ENCODE results near the gene PSMB7. TPM values are rescaled to one million over a fixed set of nuclear protein-coding genes. Genes with fewer than 3 reads are reported as not detected.

PSMB7 gene
- total and polyA plus RNA-seq, 2 of the 4 experiments (the other 2 are of a cell fraction): 340 to 430 TPM

DNA sequence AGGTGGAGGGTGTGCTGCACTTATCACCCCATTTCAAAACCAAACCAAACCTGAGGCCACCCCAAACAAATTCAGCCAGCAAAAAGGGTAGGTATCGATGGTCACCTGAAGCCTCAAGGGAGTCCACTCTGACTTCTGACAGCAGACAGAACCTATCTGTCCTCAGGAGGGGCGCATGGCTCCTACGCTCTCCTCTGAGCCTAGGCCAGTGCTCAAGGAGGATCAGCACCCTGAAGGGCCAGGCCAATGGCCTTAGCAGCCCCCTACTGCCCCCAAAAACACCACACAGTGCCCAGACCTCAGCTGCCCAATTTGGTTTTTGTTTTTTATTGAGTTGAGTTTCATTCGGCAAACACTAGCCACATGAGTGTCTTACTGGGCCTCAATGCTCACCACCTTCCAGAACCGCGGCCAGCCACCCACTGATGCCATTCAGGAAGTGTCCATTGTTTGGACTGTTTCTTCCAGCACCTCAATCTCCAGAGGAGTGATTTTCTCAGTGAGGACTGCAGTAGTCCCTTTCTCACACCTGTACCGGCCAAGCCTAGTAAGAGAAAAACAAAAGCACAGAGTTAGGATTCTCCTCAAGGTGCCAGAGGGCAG lies 62.0 kb downstream of the PSMB7 start:
- Histone ChIP-seq H2AFZ (replicated peaks; ENCODE audit: low read length, poor library complexity) (no peak overlapping the region), H3K4me2 (ENCODE audit: low read depth, low read length) (no peak overlapping the region), H3K4me1 (ENCODE audit: control insufficient read depth, insufficient read depth, low read length) (peaks cover 12% of the 10 kb centered on the region), H3K27ac (ENCODE audit: insufficient read depth, low read length) (0 out of 2 replicates have a peak overlapping the region, but pooled peaks have one; percentile 17), H4K91ac (ENCODE audit: insufficient read depth, low read depth, low read length) (no peak overlapping the region), H2AK5ac (ENCODE audit: low read depth, low read length) (no peak overlapping the region), H2BK15ac (ENCODE audit: low read depth, low read length) (no peak overlapping the region), H3K27me3 (ENCODE audit: control insufficient read depth, insufficient read depth, low read length) (no peaks in the 10 kb centered on the region), H3K9ac (ENCODE audit: low read depth, low read length) (no peak overlapping the region), H3K9me3 (ENCODE audit: control insufficient read depth, insufficient read depth, low read length) (no peaks in the 10 kb centered on the region), H3K18ac (ENCODE audit: low read depth, low read length) (no peak overlapping the region), H3K23ac (ENCODE audit: low read depth, low read length) (peak overlapping the region; percentile 17; the same call in 1 of the 2 replicates), H3K4ac (ENCODE audit: low read depth, low read length) (no peak overlapping the region; the same call in 1 of the 2 replicates), H4K5ac (ENCODE audit: low read depth, low read length) (no peak overlapping the region), H2AK9ac (replicated peaks; ENCODE audit: low read depth, low read length, poor library complexity) (no peak overlapping the region), H3K4me3 (ENCODE audit: insufficient read depth, low read depth, low read length) (no peak overlapping the region), H2BK120ac (ENCODE audit: low read depth, low read length) (no peak overlapping the region), H4K8ac (ENCODE audit: low read depth in 2 of 2, low read length in 2 of 2) (peak overlapping the region in 1 of 2 experiments; percentile 5; a peak in 1 of 4 replicates), H2BK20ac (ENCODE audit: low read depth, low read length) (no peak overlapping the region; the same call in 1 of the 2 replicates), H3K56ac (ENCODE audit: extremely low read depth, insufficient read depth, low read length) (no peak overlapping the region), H3K36me3 (ENCODE audit: control insufficient read depth, insufficient read depth, low read length) (peaks cover 82% of the 10 kb centered on the region), H3K9me1 (ENCODE audit: insufficient read depth, low read length) (peaks cover 33% of the 10 kb centered on the region), H3K14ac (replicated peaks; ENCODE audit: low read depth, low read length) (no peak overlapping the region), H2BK5ac (ENCODE audit: low read depth, low read length, poor library complexity, severe bottlenecking) (peak overlapping the region; percentile 26), H4K20me1 (ENCODE audit: insufficient read depth, low read length) (peaks cover 74% of the 10 kb centered on the region), H3K79me1 (ENCODE audit: low read depth in 1 of 2, low read length in 2 of 2) (peaks cover 38 to 83% of the 10 kb centered on the region in 2 experiments)
- intact Hi-C loops (cut with micrococcal nuclease): no loop called here
- dilution Hi-C loops (cut with HindIII; ENCODE audit: low sequenced_read_pairs, unreplicated experiment): no loop called here
- WGBS, 2 experiments (ENCODE audit: extremely low coverage in 2 of 2, insufficient read length in 1 of 2): 100% methylated on average over 2 of the region's 7 CpGs; no CpG with 5 or more reads in 1 of the 2 experiments
- POLR2A ChIA-PET (ENCODE audit: unreplicated experiment): no interaction called here
- no peak for ATAC-seq (ENCODE audit: low read depth)
- CTCF ChIA-PET: no interaction called here
- in situ Hi-C loops (cut with MboI; ENCODE audit: low sequenced_read_pairs): no loop called here
- no peak for DNase-seq
- BruUV-seq (replicated peaks): no TSS peak
- no peak for TF ChIP-seq RAD21 (IDR thresholded peaks at IDR 0.05; ENCODE audit: low read length)
- TF ChIP-seq MAZ (IDR thresholded peaks at IDR 0.05; ENCODE audit: borderline replicate concordance, low read depth, low read length): no peak
- TF ChIP-seq MXI1 (IDR thresholded peaks at IDR 0.05; ENCODE audit: borderline replicate concordance, low read depth, low read length): no peak
- TF ChIP-seq CHD1 (IDR thresholded peaks at IDR 0.05; ENCODE audit: low read depth, low read length): no peak
- TF ChIP-seq, protein P1, sequence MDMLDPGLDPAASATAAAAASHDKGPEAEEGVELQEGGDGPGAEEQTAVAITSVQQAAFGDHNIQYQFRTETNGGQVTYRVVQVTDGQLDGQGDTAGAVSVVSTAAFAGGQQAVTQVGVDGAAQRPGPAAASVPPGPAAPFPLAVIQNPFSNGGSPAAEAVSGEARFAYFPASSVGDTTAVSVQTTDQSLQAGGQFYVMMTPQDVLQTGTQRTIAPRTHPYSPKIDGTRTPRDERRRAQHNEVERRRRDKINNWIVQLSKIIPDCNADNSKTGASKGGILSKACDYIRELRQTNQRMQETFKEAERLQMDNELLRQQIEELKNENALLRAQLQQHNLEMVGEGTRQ (IDR thresholded peaks at IDR 0.05; ENCODE audit: low read depth, low read length): no peak
- TF ChIP-seq, protein P2, sequence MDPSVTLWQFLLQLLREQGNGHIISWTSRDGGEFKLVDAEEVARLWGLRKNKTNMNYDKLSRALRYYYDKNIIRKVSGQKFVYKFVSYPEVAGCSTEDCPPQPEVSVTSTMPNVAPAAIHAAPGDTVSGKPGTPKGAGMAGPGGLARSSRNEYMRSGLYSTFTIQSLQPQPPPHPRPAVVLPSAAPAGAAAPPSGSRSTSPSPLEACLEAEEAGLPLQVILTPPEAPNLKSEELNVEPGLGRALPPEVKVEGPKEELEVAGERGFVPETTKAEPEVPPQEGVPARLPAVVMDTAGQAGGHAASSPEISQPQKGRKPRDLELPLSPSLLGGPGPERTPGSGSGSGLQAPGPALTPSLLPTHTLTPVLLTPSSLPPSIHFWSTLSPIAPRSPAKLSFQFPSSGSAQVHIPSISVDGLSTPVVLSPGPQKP (IDR thresholded peaks at IDR 0.05; ENCODE audit: borderline replicate concordance, low read depth, low read length): no peak
- TF ChIP-seq BHLHE40 (IDR thresholded peaks at IDR 0.05; ENCODE audit: low read depth, low read length): no peak
